Inferior parietal cortex (tissue), 1 donor: Measurements from ENCODE around the gene GOLGA3.
A peak's percentile ranks its signal among the peaks of the same experiment; 100 is the strongest.
"Not testable (repeated sequence)": the region's sequence is repeated elsewhere in the genome, so short reads cannot be mapped to it uniquely, and the experiment has no call there.

ENCODE experiments used
- DNase-seq: peaks from one replicate; pipeline ENCODE4 v3.0.0-alpha.2; 2016; ENCODE audit errors: extremely low spot score

The GOLGA3 gene, protein sequence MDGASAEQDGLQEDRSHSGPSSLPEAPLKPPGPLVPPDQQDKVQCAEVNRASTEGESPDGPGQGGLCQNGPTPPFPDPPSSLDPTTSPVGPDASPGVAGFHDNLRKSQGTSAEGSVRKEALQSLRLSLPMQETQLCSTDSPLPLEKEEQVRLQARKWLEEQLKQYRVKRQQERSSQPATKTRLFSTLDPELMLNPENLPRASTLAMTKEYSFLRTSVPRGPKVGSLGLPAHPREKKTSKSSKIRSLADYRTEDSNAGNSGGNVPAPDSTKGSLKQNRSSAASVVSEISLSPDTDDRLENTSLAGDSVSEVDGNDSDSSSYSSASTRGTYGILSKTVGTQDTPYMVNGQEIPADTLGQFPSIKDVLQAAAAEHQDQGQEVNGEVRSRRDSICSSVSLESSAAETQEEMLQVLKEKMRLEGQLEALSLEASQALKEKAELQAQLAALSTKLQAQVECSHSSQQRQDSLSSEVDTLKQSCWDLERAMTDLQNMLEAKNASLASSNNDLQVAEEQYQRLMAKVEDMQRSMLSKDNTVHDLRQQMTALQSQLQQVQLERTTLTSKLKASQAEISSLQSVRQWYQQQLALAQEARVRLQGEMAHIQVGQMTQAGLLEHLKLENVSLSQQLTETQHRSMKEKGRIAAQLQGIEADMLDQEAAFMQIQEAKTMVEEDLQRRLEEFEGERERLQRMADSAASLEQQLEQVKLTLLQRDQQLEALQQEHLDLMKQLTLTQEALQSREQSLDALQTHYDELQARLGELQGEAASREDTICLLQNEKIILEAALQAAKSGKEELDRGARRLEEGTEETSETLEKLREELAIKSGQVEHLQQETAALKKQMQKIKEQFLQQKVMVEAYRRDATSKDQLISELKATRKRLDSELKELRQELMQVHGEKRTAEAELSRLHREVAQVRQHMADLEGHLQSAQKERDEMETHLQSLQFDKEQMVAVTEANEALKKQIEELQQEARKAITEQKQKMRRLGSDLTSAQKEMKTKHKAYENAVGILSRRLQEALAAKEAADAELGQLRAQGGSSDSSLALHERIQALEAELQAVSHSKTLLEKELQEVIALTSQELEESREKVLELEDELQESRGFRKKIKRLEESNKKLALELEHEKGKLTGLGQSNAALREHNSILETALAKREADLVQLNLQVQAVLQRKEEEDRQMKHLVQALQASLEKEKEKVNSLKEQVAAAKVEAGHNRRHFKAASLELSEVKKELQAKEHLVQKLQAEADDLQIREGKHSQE (N-terminal part only)

GRCh38 chr12:132828706-132829534 lies at the start of gene GOLGA3:
Gene GOLGA3 (minus strand): TSS chr12:132828869. CDS start chr12:132822128, 6,741 bp downstream.
- DNase-seq, result peak; percentile 95

DNA sequence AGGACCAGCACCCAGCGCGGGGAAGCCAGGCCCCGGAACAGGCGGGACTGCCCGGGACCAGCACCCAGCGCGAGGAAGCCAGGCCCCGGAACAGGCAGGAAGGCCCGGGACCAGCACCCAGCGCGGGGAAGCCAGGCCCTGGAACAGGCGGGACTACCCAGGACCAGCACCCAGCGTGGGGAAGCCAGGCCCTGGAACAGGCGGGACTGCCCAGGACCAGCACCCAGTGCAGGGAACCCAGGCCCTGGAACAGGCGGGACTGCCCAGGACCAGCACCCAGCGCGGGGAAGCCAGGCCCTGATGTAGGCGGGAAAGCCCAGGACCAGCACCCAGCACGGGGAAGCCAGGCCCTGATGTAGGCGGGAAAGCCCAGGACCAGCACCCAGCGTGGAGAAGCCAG lies 46.0 kb upstream of the GOLGA3 start:
- not testable (repeated sequence) for DNase-seq

GRCh38 chr12:132874175-132874574 lies 45.5 kb upstream of the GOLGA3 start:
- DNase-seq, result no peak

- DNase-seq, result no peak
Observed at GRCh38 chr12:132873724-132874123, 45.1 kb upstream of the GOLGA3 start.

GRCh38 chr12:132872975-132873421 lies 44.3 kb upstream of the GOLGA3 start:
- DNase-seq, result no peak

GRCh38 chr12:132872073-132872855 lies 43.6 kb upstream of the GOLGA3 start:
- DNase-seq, result no peak

DNA sequence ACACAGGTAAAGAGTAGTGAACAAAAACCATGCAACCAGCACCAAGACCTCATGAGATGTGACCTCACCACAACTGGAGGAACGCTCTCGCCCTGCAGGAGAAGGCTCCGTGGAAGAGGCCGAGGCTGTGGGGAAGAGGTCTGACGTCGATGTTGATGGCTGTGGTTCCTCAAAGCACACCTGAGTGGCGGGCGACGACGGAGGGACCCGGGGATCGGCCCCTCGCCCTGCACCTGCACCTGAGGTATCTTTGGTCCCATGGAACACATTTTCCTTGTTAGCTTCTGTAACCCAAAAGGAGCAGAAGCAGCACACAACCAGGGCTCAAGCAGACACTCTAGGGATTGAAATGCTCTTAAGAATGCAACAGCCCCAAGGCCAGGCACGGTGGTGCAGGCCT lies 40.9 kb upstream of the GOLGA3 start:
- no peak for DNase-seq

DNA sequence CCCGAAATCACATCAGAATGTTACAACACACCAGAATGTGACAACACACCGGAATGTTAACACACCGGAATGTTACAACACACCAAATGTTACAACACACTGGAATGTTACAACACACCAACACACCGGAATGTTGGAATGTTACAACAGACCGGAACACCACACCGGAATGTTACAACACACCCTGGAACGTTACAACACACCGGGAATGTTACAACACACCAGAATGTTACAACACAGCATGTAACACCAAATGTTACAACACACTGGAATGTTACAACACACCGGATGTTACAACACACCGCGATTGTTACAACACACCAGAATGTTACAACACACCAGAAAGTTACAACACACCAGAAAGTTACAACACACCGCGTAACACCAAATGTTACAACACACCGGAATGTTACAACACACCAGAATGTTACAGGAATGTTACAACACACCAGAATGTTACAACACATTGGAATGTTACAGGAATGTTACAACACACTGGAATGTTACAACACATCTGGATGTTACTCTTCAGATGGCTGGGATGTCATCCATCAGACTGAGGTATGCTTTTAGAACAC lies 37.7 kb upstream of the GOLGA3 start:
- no peak for DNase-seq

GRCh38 chr12:132861558-132861957 lies 32.9 kb upstream of the GOLGA3 start:
- no peak for DNase-seq

DNA sequence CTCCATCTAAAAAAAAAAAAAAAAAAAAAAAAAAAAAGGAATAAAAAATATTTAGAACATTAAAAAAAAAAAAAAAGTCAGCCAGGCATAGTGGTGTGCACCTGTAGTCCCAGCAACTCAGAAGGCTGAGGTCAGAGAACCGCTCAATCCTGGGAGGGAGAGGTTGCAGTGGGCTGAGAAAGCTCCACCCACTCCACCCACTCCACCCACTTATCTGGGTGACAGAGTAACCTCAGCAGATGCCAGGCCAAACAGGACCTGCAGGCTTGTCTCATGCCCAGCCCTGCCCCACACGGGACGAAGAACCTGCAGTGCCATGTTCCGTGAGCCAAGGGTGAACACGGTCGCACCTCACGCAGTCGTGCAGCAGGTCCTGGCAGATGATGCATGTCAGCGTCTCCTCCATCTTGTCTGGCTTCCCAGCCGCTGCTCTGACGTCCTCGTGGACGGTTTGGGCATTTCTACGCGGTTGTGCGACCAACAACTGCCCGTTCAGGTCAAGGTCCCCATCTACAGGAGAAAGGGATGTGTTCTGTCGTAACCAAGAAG lies 30.1 kb upstream of the GOLGA3 start:
- DNase-seq, result no peak

GRCh38 chr12:132857019-132857418 lies 28.4 kb upstream of the GOLGA3 start:
- not testable (repeated sequence) for DNase-seq

DNA sequence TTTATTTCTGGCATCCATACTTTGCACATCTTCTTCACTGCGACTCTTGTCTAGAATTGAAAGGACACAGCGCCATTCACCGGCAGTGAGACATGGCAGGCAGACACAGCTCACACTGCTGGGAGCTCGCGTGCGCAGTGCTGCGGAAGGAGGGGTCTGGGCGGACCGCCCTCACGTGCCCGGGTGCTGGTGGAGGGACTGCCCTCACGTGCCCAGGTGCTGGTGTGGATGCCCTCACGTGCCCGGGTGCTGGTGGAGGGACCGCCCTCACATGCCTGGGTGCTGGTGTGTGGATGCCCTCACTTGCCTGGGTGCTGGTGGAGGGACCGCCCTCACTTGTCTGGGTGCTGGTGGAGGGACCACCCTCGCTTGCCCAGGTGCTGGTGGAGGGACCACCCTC lies 27.9 kb upstream of the GOLGA3 start:
- DNase-seq, result no peak

DNA sequence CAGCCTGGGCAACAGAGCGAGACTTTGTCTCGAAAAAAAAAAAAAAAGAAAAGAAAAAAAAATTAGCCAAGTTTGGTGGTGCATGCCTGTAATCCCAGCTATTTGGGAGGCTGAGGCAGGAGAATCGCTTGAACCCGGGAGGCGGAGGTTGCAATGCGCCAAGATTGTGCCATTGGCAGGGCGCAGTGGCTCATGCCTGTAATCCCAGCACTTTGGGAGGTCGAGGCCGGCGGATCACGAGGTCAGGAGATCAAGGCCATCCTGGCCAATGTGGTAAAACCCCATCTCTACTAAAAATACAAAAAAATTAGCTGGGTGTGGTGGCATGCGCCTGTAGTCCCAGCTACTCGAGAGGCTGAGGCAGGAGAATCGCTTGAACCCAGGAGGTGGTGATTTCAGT lies 26.5 kb upstream of the GOLGA3 start:
- not testable (repeated sequence) for DNase-seq

GRCh38 chr12:132853285-132854092 lies 24.8 kb upstream of the GOLGA3 start:
- no peak for DNase-seq

DNA sequence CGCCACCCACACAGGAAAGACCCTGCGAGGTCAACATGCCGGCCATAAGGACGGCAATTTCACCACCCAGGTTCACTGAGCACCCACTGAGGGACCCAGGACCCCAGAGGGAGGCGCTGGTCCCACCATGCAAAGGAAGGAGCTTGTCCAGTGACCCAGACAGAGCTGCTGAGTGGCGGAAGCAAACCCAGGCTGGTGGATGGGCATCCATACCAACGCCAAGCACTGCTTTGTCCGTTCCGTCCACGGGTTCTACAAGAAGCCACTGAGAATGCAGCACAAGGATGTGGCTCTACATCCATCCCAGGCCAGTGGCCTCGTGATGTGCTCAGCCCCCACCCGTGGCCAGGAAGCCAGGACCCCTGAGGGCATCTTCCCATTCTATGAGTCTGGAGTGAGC lies 23.8 kb upstream of the GOLGA3 start:
- DNase-seq, result no peak

- DNase-seq, result no peak
Observed at GRCh38 chr12:132851465-132851864, 22.8 kb upstream of the GOLGA3 start.

DNA sequence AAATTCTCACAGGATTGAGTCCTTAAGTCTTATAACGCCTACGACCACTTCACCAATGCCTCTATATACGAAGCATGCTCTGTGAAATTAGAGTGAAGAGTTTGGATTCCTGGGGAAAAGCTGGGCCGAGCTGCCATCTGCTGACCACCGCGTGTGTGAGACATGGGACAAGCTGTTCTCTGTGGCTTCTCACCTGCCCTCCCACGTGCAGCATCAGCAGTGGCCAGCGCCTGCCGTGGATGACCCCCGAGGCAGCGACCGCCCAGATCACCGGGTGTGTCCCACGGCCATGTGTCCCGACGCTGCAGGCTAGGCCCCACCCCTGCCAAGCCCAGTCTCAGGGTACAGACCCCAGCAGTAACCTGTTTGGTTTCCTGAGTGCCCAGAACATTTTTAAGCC lies 21.6 kb upstream of the GOLGA3 start:
- no peak for DNase-seq

GRCh38 chr12:132848521-132848920 lies 19.9 kb upstream of the GOLGA3 start:
- no peak for DNase-seq
